ENCODE measurements around the gene UBALD1. TPM values are rescaled to one million over a fixed set of nuclear protein-coding genes. Genes with fewer than 3 reads are reported as not detected.

UBALD1 gene
- 6.1 and 9.9 TPM in 2 replicates for total RNA-seq
- polyA plus RNA-seq = 25.7 and 36.8 TPM in 2 replicates

- 15% methylated on average over 87 of the region's 100 CpGs for WGBS (ENCODE audit: low lambda C conversion rate, missing lambda C conversion rate)
- TF ChIP-seq CTCF (IDR thresholded peaks at IDR 0.05; ENCODE audit: poor library complexity) (no peak), EZH2 (IDR thresholded peaks at IDR 0.05; ENCODE audit: borderline replicate concordance) (no peak), EZH2phosphoT487 (IDR thresholded peaks at IDR 0.05; ENCODE audit: low read depth, severe bottlenecking, unreplicated experiment) (no peak)
- Histone ChIP-seq H3K9me2 (replicated peaks; ENCODE audit: insufficient read depth) (no peaks in the 10 kb centered on the region), H3K36me3 (replicated peaks; ENCODE audit: insufficient read depth, low read depth) (no peaks in the 10 kb centered on the region), H3K79me2 (peaks cover 65% of the 10 kb centered on the region), H3K27me3 (no peaks in the 10 kb centered on the region), H3K9me3 (ENCODE audit: low read depth) (no peaks in the 10 kb centered on the region), H3K4me1 (ENCODE audit: insufficient read depth) (peaks cover 55% of the 10 kb centered on the region), H3K27ac (peak within 1 kb of the TSS; percentile 88), H4K20me1 (ENCODE audit: insufficient read depth, poor library complexity, severe bottlenecking) (peaks cover 36% of the 10 kb centered on the region), H3K4me3 (peak within 1 kb of the TSS; percentile 94), H2AFZ (peak within 1 kb of the TSS; percentile 93), H3K4me2 (peak within 1 kb of the TSS; percentile 98)
- peak; percentile 96 for DNase-seq (ENCODE audit: low spot score)
These were observed at the start of gene UBALD1 for GRCh38 chr16:4614571-4615383. TSS of gene UBALD1 (minus strand) at chr16:4614888. CDS start at chr16:4614797, 91 bp downstream.

GRCh38 chr16:4663777-4664465 lies 49.2 kb upstream of the UBALD1 start:
- H3K79me2 ChIP-seq = peaks cover 13% of the 10 kb centered on the region
- H3K4me1 ChIP-seq (ENCODE audit: insufficient read depth) = no peaks in the 10 kb centered on the region
- no peaks in the 10 kb centered on the region for H4K20me1 ChIP-seq (ENCODE audit: insufficient read depth, poor library complexity, severe bottlenecking)
- peak overlapping the region; percentile 55 for H3K27ac ChIP-seq
- TF ChIP-seq EZH2 (IDR thresholded peaks at IDR 0.05; ENCODE audit: borderline replicate concordance) (no peak), EZH2phosphoT487 (IDR thresholded peaks at IDR 0.05; ENCODE audit: low read depth, severe bottlenecking, unreplicated experiment) (no peak), CTCF (IDR thresholded peaks at IDR 0.05; ENCODE audit: poor library complexity) (no peak)
- 90% methylated on average over 24 of the region's 25 CpGs for WGBS (ENCODE audit: low lambda C conversion rate, missing lambda C conversion rate)
- no peaks in the 10 kb centered on the region for H3K36me3 ChIP-seq (replicated peaks; ENCODE audit: insufficient read depth, low read depth)
- H3K4me2 ChIP-seq = no peak overlapping the region
- no peaks in the 10 kb centered on the region for H3K27me3 ChIP-seq
- no peaks in the 10 kb centered on the region for H3K9me3 ChIP-seq (ENCODE audit: low read depth)
- H3K9me2 ChIP-seq (replicated peaks; ENCODE audit: insufficient read depth) = no peaks in the 10 kb centered on the region
- DNase-seq (ENCODE audit: low spot score) = no peak
- H3K4me3 ChIP-seq = no peak overlapping the region
- no peak overlapping the region for H2AFZ ChIP-seq

GRCh38 chr16:4663465-4663776 lies 48.7 kb upstream of the UBALD1 start:
- no peak overlapping the region for H2AFZ ChIP-seq
- H3K9me2 ChIP-seq (replicated peaks; ENCODE audit: insufficient read depth) = no peaks in the 10 kb centered on the region
- TF ChIP-seq EZH2 (IDR thresholded peaks at IDR 0.05; ENCODE audit: borderline replicate concordance) (no peak), CTCF (IDR thresholded peaks at IDR 0.05; ENCODE audit: poor library complexity) (no peak), EZH2phosphoT487 (IDR thresholded peaks at IDR 0.05; ENCODE audit: low read depth, severe bottlenecking, unreplicated experiment) (no peak)
- H3K27me3 ChIP-seq = no peaks in the 10 kb centered on the region
- no peak for DNase-seq (ENCODE audit: low spot score)
- peak overlapping the region; percentile 55 for H3K27ac ChIP-seq
- H3K9me3 ChIP-seq (ENCODE audit: low read depth) = no peaks in the 10 kb centered on the region
- no peaks in the 10 kb centered on the region for H3K36me3 ChIP-seq (replicated peaks; ENCODE audit: insufficient read depth, low read depth)
- 82% methylated on average over 5 of the region's 5 CpGs for WGBS (ENCODE audit: low lambda C conversion rate, missing lambda C conversion rate)
- no peak overlapping the region for H3K4me2 ChIP-seq
- H4K20me1 ChIP-seq (ENCODE audit: insufficient read depth, poor library complexity, severe bottlenecking) = no peaks in the 10 kb centered on the region
- no peak overlapping the region for H3K4me3 ChIP-seq
- peaks cover 13% of the 10 kb centered on the region for H3K79me2 ChIP-seq
- no peaks in the 10 kb centered on the region for H3K4me1 ChIP-seq (ENCODE audit: insufficient read depth)

Measured in hepatocyte (in vitro differentiated cells).